ENCODE data around the gene CEBPG.

Gene CEBPG

GRCh38 chr19:33376423-33376822 is 2.9 kb downstream of the CEBPG start (continued):
- TF ChIP-seq, protein P1, sequence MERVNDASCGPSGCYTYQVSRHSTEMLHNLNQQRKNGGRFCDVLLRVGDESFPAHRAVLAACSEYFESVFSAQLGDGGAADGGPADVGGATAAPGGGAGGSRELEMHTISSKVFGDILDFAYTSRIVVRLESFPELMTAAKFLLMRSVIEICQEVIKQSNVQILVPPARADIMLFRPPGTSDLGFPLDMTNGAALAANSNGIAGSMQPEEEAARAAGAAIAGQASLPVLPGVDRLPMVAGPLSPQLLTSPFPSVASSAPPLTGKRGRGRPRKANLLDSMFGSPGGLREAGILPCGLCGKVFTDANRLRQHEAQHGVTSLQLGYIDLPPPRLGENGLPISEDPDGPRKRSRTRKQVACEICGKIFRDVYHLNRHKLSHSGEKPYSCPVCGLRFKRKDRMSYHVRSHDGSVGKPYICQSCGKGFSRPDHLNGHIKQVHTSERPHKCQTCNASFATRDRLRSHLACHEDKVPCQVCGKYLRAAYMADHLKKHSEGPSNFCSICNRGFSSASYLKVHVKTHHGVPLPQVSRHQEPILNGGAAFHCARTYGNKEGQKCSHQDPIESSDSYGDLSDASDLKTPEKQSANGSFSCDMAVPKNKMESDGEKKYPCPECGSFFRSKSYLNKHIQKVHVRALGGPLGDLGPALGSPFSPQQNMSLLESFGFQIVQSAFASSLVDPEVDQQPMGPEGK (CRISPR knock-in tag; IDR thresholded peaks at IDR 0.05; ENCODE audit: borderline replicate concordance) = no peak
- no peak for TF ChIP-seq ZFP3 (CRISPR knock-in tag; IDR thresholded peaks at IDR 0.05)
- TF ChIP-seq OSR1 (CRISPR knock-in tag; IDR thresholded peaks at IDR 0.05) = no peak
- TF ChIP-seq BACH2 (CRISPR knock-in tag; IDR thresholded peaks at IDR 0.05; ENCODE audit: borderline replicate concordance) = no peak
- TF ChIP-seq, protein P2, sequence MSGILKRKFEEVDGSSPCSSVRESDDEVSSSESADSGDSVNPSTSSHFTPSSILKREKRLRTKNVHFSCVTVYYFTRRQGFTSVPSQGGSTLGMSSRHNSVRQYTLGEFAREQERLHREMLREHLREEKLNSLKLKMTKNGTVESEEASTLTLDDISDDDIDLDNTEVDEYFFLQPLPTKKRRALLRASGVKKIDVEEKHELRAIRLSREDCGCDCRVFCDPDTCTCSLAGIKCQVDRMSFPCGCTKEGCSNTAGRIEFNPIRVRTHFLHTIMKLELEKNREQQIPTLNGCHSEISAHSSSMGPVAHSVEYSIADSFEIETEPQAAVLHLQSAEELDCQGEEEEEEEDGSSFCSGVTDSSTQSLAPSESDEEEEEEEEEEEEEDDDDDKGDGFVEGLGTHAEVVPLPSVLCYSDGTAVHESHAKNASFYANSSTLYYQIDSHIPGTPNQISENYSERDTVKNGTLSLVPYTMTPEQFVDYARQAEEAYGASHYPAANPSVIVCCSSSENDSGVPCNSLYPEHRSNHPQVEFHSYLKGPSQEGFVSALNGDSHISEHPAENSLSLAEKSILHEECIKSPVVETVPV (CRISPR knock-in tag; IDR thresholded peaks at IDR 0.05) = no peak

GRCh38 chr19:33376941-33377557 is 3.5 kb downstream of the CEBPG start:
- TF ChIP-seq SNAI2 (CRISPR knock-in tag; IDR thresholded peaks at IDR 0.05) (no peak), ZFP3 (CRISPR knock-in tag; IDR thresholded peaks at IDR 0.05) (no peak), BACH2 (CRISPR knock-in tag; IDR thresholded peaks at IDR 0.05; ENCODE audit: borderline replicate concordance) (no peak), ZFP30 (CRISPR knock-in tag; IDR thresholded peaks at IDR 0.05) (no peak), OSR1 (CRISPR knock-in tag; IDR thresholded peaks at IDR 0.05) (no peak)
- no peak for ATAC-seq

GRCh38 chr19:33377586-33378475 is 4.3 kb downstream of the CEBPG start:
- no peak for ATAC-seq
- TF ChIP-seq, protein P3, sequence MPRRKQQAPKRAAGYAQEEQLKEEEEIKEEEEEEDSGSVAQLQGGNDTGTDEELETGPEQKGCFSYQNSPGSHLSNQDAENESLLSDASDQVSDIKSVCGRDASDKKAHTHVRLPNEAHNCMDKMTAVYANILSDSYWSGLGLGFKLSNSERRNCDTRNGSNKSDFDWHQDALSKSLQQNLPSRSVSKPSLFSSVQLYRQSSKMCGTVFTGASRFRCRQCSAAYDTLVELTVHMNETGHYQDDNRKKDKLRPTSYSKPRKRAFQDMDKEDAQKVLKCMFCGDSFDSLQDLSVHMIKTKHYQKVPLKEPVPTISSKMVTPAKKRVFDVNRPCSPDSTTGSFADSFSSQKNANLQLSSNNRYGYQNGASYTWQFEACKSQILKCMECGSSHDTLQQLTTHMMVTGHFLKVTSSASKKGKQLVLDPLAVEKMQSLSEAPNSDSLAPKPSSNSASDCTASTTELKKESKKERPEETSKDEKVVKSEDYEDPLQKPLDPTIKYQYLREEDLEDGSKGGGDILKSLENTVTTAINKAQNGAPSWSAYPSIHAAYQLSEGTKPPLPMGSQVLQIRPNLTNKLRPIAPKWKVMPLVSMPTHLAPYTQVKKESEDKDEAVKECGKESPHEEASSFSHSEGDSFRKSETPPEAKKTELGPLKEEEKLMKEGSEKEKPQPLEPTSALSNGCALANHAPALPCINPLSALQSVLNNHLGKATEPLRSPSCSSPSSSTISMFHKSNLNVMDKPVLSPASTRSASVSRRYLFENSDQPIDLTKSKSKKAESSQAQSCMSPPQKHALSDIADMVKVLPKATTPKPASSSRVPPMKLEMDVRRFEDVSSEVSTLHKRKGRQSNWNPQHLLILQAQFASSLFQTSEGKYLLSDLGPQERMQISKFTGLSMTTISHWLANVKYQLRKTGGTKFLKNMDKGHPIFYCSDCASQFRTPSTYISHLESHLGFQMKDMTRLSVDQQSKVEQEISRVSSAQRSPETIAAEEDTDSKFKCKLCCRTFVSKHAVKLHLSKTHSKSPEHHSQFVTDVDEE (CRISPR knock-in tag; IDR thresholded peaks at IDR 0.05) = no peak
- TF ChIP-seq ZFP3 (CRISPR knock-in tag; IDR thresholded peaks at IDR 0.05) = no peak
- no peak for TF ChIP-seq ZC3H10 (CRISPR knock-in tag; IDR thresholded peaks at IDR 0.05)
- TF ChIP-seq, protein P2 (CRISPR knock-in tag; IDR thresholded peaks at IDR 0.05) = no peak
- TF ChIP-seq BACH2 (CRISPR knock-in tag; IDR thresholded peaks at IDR 0.05; ENCODE audit: borderline replicate concordance) = no peak
- TF ChIP-seq TOX (CRISPR knock-in tag; IDR thresholded peaks at IDR 0.05; ENCODE audit: borderline replicate concordance) = no peak
- no peak for TF ChIP-seq ZNF8 (CRISPR knock-in tag; IDR thresholded peaks at IDR 0.05)
- no peak for TF ChIP-seq TCF4 (CRISPR knock-in tag; IDR thresholded peaks at IDR 0.05; ENCODE audit: borderline replicate concordance)
- TF ChIP-seq POU6F1 (CRISPR knock-in tag; IDR thresholded peaks at IDR 0.05; ENCODE audit: borderline replicate concordance, low read depth) = no peak
- no peak for TF ChIP-seq SNAI2 (CRISPR knock-in tag; IDR thresholded peaks at IDR 0.05)
- no peak for TF ChIP-seq OSR1 (CRISPR knock-in tag; IDR thresholded peaks at IDR 0.05)
- no peak for TF ChIP-seq CREB5 (CRISPR knock-in tag; IDR thresholded peaks at IDR 0.05; ENCODE audit: low read depth)
- no peak for TF ChIP-seq PPARA (CRISPR knock-in tag; IDR thresholded peaks at IDR 0.05; ENCODE audit: borderline replicate concordance)

Measured in SK-N-SH treated with all-trans-retinoic acid at 6 μM for 48 hours (cell line).